Suppressor macrophage treated with lipopolysaccharide for 1 hour (primary cell): ENCODE measurements around the gene ABCC5.

Source experiments
- DNase-seq, 3 donors: peaks; one replicate each; pipeline ENCODE4 v3.0.0-alpha.2; 2020 to 2022

ABCC5 gene

DNA sequence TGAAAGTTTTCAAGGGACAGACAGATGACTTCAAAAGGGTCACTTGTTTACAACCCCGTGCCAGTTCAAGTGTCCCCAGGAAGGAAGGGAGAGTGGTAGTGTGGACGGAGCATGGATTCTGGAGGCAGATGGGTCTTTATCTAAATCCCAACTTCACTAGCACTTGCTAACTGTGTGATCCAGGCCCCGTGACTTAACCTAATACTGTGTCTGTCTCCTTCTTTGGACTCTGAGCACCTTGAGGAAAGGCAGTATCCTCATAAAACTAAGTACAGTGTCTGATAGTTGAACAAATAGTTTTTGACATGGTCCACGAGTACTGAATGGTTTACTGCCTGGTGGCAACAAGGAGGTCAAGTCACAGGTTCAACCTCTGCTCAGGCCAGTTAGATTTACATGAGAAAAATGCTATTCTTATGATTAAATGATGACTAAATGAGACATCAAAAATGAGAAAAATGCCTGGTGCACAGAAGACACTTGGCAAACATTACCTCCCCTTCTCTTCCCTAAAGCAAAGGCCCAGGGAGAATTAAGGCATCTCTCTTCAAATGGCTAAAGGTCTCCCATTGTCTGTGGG, 48.9 kb downstream of the ABCC5 start:
- no peak for DNase-seq

DNA sequence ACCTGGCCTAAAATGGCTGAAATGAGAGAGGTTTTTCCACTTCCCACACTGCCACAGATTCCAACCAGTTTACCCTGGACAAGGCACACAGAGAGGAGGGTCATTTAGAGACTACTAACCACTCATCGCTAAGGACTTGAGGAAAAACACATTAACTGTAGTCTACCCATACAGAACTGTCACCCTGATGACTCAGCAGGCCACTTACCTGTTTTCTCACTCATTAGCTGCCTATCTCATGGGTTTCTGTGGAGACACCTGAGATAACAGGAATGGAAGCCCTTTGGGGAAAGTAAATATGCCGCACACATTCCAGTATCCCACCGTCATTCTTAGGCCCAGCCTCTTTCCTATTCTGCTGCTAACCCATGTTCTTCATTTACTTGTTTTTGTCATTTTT, 50.0 kb downstream of the ABCC5 start:
- DNase-seq, result no peak

DNA sequence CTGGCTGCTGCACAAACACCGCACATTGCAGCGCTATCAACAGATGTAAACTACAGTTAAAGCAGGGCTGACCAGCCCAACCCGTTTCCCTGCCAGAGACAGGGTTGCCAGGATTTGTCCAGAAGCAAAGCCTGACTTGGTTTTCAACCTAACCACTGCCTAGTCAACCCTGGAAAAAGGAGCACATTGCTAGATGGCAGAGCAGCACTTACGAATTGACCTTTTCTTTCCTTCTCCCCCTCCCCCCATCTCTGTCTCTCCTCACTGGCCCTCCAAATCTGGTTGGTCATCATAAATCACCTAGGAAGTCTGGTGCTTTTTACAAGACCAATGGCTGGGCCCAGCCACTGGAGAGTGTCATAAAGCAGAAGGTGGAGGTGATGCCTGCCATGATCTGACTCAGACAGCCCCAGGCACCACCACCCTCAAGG, 51.3 kb downstream of the ABCC5 start:
- no peak for DNase-seq

DNA sequence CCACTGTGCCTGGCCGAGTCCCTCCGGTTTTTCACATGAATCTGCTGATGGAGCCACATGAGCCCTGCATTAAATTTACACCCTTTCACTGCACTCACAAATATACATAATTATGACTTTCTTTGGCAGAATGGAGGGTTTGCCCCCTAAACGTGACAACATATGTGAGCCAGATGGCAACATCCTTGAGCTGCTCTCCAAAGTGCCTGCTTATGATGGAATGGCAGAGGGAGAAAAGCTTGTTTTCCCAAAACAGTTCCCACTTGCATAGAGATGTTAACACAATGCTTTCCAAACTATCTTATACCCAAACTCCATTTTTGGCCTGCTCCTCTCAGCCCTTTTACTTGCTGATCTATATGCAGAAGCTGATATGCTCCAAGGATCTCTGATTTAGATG, 54.9 kb downstream of the ABCC5 start:
- no peak for DNase-seq

DNA sequence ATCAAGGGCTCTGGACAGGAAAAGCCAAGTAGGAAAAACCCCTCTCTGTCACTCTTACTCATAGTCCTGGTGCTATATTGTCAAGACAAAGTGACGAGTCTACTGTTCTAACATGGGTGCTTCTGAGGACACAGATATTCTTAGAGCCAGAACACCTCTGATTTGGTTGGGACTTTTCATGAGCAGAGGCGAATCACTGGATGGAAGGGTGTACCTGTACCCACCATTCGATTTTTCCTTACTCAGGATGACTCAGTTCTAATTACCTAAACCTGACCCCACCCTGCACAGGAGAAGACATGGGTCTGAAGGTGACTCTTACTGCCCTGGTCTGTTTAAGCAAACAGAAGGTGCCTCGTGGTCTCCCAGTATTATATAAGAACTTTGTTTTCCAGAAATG, 58.5 kb downstream of the ABCC5 start:
- DNase-seq, result peak in 2 of 3 donors; percentile 3 to 23

DNA sequence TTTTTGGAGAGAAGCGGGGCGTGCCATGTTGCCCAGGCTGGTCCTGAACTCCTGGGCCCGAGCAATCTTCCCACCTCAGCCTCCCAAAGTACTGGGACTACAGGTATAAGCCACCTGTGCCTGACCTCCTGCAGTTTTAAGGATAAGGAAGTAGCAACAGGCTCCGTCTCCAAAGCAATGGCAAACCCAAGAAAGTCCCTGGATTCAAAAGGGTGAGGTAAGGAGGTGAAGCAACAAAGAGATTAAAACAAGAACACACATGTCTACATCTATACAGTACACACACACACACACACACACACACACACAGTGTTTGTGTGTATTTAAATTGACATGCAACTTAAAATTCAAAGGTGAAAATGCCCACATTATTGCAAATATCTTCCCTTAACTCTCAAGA, 58.9 kb downstream of the ABCC5 start:
- DNase-seq, result no peak

DNA sequence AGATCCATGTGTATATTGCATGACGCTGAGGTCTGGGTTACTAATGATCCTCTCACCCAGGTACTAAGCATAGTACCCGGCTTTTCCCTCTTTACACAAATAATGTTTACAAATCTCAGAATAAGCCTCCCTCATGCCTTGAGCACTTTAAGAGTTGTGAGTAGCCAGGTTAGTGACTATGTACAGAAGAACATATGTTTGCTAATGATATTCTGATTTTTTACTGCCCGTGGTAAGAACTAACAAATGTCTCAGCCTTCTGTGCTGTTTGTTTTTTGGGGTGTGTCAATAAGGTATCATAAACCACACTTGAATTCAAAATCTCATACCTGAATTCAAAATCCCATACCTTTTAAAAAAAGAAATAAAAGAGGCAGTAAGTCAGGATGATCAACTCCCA, 59.5 kb downstream of the ABCC5 start:
- DNase-seq, result no peak

DNA sequence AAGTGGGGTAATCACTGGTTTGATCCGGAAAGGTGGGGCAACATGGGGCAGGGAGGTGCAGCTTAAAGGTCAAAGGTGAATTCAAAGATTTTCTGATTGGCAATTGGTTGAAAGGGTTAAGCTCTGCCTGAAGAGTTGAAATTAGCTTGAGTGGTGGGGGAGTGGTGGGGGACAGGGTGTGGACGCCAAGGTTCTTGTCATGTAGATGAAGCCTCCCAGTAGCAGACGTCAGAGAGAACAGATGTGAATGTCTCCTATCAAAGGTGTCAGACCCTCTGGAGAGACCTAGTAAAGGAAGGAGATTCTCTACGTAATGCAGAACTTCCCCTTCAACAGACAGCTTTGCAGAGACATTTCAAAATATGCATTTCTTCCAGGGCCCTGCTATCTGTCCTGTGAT, 62.8 kb downstream of the ABCC5 start:
- no peak for DNase-seq

DNA sequence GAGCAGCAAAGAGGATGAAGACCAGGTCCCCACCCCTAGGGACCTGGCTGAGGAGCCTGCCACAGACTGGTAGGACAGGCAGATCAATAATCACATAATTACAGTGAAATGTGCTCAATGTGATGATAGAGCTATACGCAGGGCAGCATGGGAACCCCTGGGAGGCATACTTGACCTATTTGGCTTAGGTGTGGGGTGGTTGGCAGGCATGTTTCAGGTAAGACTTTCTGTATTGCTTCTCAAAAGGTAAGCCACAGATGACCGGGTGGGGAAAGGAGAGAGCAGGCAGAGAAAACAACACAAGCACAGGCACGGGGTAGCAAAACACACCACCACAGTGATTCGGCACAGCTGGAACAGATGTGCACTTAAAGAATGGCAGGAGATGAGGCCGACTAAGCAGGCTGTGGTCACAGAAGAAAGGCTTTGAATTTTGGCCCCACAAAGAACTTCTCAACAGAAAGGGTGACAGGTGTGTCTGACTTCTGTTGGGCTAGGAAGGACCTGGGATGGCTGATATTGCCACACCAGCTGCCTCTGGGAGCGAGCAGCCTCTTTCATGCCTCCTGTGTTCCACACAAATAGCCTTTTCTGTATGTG, 64.1 kb downstream of the ABCC5 start:
- no peak for DNase-seq

DNA sequence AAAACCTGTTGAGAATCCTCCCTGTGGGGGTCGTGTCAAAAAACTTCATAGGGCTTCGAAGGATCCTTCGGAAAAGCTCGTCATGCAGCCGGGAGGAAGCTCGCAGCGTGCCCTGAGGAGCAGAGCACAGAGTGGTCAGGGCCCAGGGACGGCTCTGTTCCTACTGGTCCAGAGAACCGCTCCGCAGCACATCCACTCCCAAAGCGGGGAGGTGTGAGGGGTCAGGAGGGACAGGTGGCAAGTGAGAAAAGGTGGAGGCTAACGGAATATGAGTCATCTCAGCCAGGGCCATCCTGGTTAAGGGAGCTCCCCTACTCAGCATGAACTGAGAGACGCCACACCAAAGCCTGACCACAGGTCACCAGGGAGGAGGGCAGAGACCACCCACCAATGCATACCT, 66.2 kb downstream of the ABCC5 start:
- no peak for DNase-seq

DNA sequence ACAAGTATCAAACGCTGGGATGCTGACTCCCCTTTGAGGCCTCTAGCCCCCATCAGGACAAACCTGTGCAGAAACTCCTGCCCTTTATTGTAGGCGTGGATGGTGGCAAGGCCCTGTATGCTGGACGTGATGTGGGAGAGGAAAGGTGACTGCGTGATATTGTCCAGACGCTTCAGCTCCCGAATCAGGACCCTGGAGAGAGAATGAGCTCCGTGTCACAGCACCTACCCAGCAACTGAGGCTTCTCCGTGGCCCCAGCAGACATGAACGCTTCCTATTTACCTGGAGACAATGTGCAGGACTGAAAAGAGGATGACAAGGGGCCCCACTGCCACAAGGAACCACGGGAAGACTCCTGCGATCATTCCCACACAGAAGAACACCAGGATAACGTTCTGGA, 68.0 kb downstream of the ABCC5 start:
- no peak for DNase-seq

DNA sequence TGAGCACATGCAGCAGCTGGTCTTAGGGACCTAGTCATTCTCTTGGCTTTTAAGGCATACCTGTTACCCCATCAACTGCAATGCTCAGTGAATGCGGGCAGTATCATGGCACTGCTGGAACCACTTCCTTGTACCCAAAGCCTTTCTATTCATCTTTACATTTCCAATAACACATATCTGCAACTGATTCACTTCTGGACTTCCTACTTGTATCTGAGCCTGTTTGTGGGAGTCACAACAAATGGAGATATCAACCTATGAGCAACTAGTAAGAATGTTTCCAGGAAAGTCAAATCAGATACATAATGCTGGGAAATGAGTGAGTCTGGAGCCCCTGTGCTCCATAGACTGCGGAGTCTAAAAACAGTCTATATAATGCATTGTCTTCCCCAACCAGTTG, 71.6 kb downstream of the ABCC5 start:
- no peak for DNase-seq

DNA sequence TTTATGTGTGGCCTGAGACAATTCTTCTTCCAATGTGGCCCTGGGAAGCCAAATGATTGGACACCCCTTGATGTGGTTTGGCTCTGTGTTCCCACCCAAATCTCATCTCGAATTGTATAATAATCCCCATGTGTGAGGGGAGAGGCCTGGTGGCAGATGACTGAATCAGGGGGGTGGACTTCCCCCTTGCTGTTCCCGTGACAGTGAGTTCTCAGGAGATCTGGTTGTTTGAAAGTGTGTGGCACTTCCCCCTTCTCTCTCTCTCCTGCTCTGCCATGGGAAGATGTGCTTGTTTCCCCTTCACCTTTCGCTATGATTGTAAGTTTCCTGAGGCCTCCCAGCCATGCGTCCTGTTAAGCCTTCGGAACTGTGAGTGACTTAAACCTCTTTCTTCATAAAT, 72.9 kb downstream of the ABCC5 start:
- peak; percentile 27 to 43 (median 34) for DNase-seq

DNA sequence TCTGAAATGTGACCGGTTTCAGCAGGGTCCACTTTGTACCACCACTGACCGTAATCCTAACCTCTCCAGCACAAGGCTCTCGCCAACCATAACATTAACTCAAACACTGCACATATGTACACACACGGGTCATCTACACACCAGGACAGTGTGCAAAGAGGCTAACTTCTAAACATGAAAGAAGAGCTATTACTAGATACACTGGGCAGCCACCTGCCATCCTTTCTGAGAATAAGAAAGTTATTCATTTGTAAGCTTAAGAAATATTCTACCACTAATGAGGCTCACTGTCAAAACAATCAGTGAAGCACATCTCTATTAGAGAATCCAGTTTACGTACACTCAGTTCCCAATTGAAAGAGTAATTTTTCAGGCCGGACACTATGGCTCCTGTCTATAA, 73.9 kb downstream of the ABCC5 start:
- no peak for DNase-seq

DNA sequence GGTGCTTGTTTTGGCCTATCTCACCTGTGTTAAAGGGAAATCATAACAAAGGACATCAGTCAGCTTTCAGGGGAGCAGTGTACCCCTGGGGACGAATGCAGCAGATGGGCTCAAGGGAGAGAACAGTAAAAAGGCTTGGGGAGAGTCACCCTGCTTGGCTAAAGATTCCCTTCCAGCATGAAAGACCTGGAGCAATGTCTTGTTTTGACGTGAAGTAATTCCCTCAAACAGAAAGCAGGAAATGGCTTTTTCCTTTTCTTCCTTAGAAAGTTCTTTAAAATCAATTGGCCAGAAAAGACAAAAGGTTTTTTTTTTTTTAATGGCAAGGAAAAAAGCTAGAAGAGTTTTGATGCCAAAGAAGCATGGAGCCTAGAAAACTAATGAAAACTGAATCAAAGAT, 76.5 kb downstream of the ABCC5 start:
- DNase-seq, result no peak

DNA sequence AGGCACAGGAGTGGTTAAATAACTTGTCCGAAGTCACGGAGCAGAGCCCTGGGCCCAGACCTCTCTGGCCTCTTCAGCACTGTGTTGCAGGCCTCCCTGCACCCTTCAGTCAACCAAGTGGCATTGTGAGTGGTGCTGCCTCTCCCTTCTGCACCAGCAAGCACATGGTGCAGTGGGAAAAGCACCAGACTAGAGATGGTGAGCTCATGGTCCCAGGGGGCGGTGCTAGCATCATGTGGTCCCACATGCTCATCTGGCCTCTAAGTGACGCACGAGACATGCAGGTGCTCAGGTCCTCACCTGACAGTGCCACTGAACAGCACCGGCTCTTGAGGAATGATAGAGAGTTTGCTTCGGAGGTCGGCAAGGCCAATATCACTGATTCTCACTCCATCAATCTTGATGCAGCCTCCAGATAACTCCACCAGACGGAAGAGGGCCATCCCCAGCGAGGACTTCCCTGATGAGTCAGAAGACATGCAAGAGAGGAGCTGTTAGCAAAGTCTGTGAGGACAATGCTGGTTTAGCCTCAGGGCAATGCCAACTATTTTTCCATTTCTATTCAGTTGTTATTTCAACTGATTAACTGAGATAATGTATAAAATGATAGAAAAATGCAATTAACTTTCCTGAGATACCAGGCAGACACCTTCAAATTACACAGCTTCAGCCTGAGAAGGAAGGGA, 79.9 kb downstream of the ABCC5 start:
- DNase-seq, result no peak

DNA sequence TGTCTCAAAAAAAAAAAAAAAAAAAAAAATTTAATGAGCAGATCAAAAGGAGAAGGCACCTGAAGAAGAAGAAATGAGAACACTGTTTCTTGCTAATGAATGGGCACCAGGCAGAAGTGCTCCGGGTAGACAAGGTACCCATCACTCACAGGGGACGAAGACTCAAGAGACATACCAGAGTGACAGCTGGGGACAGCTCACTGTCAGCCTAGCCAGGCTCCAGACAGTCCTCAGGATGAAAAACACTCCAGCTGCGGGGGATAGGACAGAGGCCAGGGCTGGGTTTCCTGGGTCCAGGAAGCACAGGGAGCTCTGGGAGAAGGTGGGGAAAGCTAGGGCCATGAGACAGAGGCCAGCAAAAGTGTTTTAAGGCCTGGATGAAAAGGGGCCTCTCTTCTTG, 84.5 kb downstream of the ABCC5 start:
- no peak for DNase-seq

DNA sequence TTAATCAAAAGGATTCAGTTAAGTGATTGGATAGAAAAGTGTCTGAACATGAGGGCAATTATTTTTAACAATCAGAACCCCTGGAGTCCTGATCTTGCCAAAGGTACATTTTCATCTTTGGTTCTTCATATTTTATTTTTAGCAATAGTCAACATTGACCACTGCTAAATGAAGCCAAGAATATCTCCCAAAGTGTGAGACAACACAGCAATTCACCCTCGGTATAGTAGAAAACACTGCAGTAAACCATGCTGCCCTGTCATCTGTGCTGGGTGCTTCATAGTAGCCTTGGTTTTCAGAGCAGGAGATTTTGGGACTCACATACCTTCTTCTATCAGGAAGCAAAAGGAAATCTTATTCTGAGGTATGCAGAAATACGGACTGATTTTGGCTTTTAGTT, 85.8 kb downstream of the ABCC5 start:
- DNase-seq, result no peak

DNA sequence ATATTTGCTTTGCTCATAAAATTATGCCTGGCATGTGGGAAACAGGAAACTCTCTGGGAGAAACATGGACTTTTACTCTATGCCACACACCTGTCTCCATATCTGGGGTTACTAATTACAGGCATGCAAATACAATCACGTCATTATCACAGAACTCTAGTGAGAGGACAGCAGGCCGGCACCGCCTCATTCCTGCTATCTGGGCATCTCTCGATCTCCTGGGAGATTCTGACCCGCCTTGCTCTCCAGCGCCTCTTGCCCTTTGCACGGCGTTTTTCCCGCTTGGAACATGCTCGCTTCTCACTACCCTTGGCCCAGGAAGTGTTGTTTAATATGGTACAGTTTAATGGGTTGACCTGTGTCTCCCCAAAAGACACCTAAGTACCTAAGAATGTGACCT, 87.6 kb downstream of the ABCC5 start:
- DNase-seq, result no peak

DNA sequence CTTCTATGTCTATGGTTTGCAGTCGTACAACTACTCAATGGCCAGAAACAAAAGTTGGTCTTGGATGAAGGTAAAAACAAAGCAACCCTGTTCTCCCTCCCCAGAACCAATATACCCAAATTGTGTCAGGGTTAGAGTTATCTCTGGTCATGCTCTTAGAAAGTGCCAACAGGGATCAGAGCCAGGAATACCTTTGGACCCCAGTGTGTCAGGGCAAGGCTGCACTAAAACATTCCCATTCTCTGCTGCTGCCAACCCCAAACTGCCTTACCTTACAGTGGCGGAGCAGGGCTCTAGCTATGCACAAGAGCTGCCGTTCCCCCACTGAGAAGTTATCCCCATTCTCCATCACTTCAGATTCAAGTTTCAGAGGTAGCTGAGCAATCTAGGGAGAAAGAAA, 90.6 kb downstream of the ABCC5 start:
- DNase-seq, result no peak

DNA sequence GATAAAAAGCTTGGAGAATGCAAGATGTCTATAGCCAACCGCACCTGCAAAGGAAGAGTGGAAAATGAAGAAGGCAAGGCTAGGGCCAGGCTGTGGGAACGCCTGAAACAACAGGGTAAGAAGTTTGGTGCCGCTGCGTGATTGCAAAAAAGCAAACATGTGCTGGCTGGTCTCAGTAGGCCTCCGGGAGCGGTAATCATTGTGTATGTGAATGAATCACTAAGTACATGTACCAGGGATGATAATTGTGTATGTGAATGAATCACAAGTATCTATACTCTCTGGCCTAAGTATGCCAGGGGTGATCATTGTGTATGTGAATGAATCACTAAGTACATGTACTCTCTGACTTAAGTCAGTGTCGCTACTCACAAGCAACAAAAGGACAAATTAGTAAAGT, 92.7 kb downstream of the ABCC5 start:
- no peak for DNase-seq

DNA sequence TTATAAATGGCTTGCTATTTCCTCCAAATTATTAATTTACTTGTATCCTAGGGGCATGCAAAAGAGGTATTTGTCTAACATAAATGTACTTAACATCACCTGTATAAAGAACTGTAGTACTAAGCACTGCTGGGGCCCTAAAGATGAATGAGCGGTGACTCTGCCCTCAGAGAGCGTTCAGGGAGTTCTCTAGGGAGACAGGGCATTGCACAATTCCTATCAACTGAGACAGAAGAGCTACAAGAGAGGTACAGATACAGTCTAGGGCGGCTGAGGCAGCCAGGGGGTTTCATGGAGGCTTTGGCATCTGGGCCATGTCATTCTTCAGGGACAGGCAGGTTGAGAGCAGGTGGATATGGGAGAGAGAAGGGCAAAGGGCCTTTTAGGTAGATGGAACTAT, 93.1 kb downstream of the ABCC5 start:
- DNase-seq, result no peak

DNA sequence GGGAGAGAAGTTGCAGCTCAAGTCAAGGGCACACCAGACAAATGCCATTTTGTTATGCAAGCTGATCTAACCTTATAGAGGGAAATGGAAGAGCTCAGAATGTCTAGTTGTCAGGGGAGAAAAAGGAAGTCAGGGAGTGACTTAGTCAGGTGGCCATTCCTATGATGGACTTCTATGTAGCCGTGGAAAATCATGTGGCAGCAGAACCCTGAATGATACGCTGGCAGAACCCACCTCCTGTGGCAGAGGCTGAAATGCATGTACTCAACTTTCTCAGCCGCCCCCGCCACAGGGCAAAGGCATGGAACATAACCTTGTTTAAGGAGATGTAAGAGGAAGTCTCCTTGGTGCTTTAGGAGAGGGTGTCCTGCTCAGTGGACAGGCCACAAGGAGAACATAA, 95.3 kb downstream of the ABCC5 start:
- DNase-seq, result peak in 1 of 3 donors; percentile 3

DNA sequence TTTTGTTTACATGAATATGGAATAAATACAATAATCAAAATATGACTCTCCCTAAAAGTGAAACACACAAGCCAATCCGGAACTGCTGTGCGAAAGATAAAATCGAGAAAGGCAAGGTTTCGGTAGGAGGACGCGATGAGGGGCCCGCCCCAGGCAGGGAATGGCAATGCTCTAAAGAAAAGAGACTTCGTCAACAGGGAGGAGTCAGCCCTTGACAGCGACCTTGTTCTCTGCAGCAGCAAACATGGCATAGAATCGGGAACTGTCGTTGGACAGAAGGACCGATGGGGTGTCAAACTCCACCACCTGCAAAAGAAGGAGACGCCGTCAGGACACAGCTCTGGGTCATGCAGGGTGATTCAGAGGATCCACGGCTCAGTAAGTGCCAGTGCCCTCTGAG, 96.6 kb downstream of the ABCC5 start:
- no peak for DNase-seq

DNA sequence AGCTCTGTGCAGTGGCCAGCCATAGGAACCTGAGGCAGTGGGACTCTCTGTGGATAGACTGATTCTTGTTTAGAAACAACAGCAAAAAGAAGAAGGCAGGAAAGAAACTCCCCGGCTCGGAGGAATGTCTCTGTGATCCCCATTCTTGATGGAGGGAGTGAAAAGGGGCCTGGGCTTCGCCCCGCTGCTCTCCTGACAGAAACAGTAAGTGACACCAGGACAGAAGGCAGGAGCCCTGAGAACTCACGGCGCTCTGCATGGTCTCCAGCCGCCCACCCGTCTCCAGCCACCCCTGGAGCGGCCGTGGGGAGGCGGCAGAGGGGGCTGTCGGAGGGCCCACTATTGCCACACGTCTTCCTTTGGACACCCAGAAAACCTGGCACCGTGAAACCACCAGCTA, 97.3 kb downstream of the ABCC5 start:
- no peak for DNase-seq
